Kidney (tissue), 14 donors: ENCODE measurements around the gene CD84. TPM values are rescaled to one million over a fixed set of nuclear protein-coding genes. Genes with fewer than 3 reads are reported as not detected.

Experiments used
- DNase-seq, 5 donors: peaks; one replicate each; pipeline ENCODE4 v3.0.0-alpha.2; 2013 to 2020
- FAIRE-seq: peaks from 2 replicates; lab custom pipeline; 2012; peaks lifted over from hg19 to GRCh38; lab: Jason Lieb, UNC
- H3K27ac ChIP-seq, 2 donors: one replicate each; pipeline ENCODE4 v1.7.0; 2013; ENCODE audit warnings: low read depth in 2 of 2, low read length in 2 of 2, inconsistent platforms in 1 of 2
- H3K27me3 ChIP-seq: one replicate; pipeline ENCODE4 v1.7.1; 2013; ENCODE audit warnings: low read length, inconsistent platforms; ENCODE audit not compliant: control insufficient read depth, insufficient read depth
- H3K36me3 ChIP-seq, 3 donors: one replicate each; pipeline versions ENCODE4 v1.7.0 to v1.7.1; 2013; ENCODE audit warnings: low read length in 3 of 3, control low read depth in 1 of 3, inconsistent platforms in 1 of 3; ENCODE audit not compliant: insufficient read depth in 3 of 3, control insufficient read depth in 2 of 3
- H3K4me1 ChIP-seq, 3 donors: one replicate each; pipeline versions ENCODE4 v1.7.0 to v1.7.1; 2013; ENCODE audit warnings: low read length in 3 of 3, inconsistent platforms in 1 of 3, low read depth in 1 of 3; ENCODE audit not compliant: control insufficient read depth in 2 of 3, insufficient read depth in 2 of 3
- H3K4me3 ChIP-seq, 3 donors: one replicate each; pipeline versions ENCODE4 v1.7.0 to v1.8.1; 2013; ENCODE audit warnings: low read length in 3 of 3, control low read depth in 1 of 3, inconsistent platforms in 1 of 3
- H3K9ac ChIP-seq, 3 donors: one replicate each; pipeline versions ENCODE4 v1.7.0 to v1.7.1; 2013; ENCODE audit warnings: low read length in 3 of 3, control low read depth in 1 of 3, inconsistent platforms in 1 of 3
- H3K9me3 ChIP-seq, 3 donors: one replicate each; pipeline versions ENCODE4 v1.7.0 to v1.7.1; 2013; ENCODE audit warnings: low read length in 3 of 3, control low read depth in 1 of 3, inconsistent platforms in 1 of 3; ENCODE audit not compliant: control insufficient read depth in 2 of 3, insufficient read depth in 1 of 3
- intact Hi-C: fragments of 100-400 bp; cut with DNase I; formaldehyde crosslinking; loops from one replicate; pipeline ENCODE4 v1.11.1; 2022
- polyA plus RNA-seq: library from polyadenylated mRNA; stranded (reverse); fragments of 350-450 nt; fragmentation: Illumina TruSeq; extraction: RNeasy Lipid Tissue Mini Kit (QIAGEN cat#74804); gene quantifications from one replicate; pipeline ENCODE4 v1.2.3, GENCODE V29; 2014; ENCODE audit warnings: low read depth, low replicate concordance; ENCODE audit not compliant: insufficient read depth
- total RNA-seq: library from RNA; stranded (reverse); fragmentation: NEBNext Ultra II Directional; extraction: Animal tissue kit (Norgen Biotek cat#: 25700); gene quantifications from one replicate; pipeline ENCODE4 v1.2.1, GENCODE V29; 2021
- TF ChIP-seq, protein P1 (sequence below): IDR thresholded peaks from 3 replicates; pipeline ENCODE4 v1.5.1; 2012; ENCODE audit warnings: mild to moderate bottlenecking, moderate library complexity, borderline replicate concordance; ENCODE audit not compliant: insufficient read depth; ENCODE audit errors: extremely low read depth
- donor health status: control.
- donor health status: control.
- donor health status: control.
- donor health status: control.
- donor health status: control.
- donor health status: DM: yes; HTN: yes; CAD: no.
- donor health status: Normal renal cell carcinoma (clear cell type).

Gene CD84
- total and polyA plus RNA-seq, 2 donors from 2014 or later = 0.30 to 17.5 TPM

- Histone ChIP-seq H3K4me3 (no peak overlapping the region), H3K9ac (no peak overlapping the region), H3K4me1 (no peaks in the 10 kb centered on the region)
Measured at GRCh38 chr1:160496334-160496733, 83.0 kb downstream of the CD84 start.

GRCh38 chr1:160494620-160495019, 84.7 kb downstream of the CD84 start:
- FAIRE-seq (no peak), DNase-seq (no peak)
- Histone ChIP-seq H3K9ac (no peak overlapping the region), H3K4me3 (no peak overlapping the region), H3K27me3 (no peaks in the 10 kb centered on the region), H3K4me1 (no peaks in the 10 kb centered on the region), H3K36me3 (no peaks in the 10 kb centered on the region), H3K27ac (no peak overlapping the region), H3K9me3 (no peaks in the 10 kb centered on the region)
- TF ChIP-seq, protein P1, sequence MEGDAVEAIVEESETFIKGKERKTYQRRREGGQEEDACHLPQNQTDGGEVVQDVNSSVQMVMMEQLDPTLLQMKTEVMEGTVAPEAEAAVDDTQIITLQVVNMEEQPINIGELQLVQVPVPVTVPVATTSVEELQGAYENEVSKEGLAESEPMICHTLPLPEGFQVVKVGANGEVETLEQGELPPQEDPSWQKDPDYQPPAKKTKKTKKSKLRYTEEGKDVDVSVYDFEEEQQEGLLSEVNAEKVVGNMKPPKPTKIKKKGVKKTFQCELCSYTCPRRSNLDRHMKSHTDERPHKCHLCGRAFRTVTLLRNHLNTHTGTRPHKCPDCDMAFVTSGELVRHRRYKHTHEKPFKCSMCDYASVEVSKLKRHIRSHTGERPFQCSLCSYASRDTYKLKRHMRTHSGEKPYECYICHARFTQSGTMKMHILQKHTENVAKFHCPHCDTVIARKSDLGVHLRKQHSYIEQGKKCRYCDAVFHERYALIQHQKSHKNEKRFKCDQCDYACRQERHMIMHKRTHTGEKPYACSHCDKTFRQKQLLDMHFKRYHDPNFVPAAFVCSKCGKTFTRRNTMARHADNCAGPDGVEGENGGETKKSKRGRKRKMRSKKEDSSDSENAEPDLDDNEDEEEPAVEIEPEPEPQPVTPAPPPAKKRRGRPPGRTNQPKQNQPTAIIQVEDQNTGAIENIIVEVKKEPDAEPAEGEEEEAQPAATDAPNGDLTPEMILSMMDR = no peak
- intact Hi-C loops = no loop called here

More at GRCh38 chr1:160496334-160496733, 83.0 kb downstream of the CD84 start:
- intact Hi-C loops = no loop called here
- Histone ChIP-seq H3K27me3 (no peaks in the 10 kb centered on the region), H3K27ac (no peak overlapping the region), H3K9me3 (no peaks in the 10 kb centered on the region), H3K36me3 (no peaks in the 10 kb centered on the region)
- DNase-seq (no peak), FAIRE-seq (no peak)
- TF ChIP-seq, protein P1 = no peak

GRCh38 chr1:160492617-160493016, 86.7 kb downstream of the CD84 start:
- no peak for DNase-seq
- TF ChIP-seq, protein P1 = no peak
- Histone ChIP-seq H3K9ac (no peak overlapping the region), H3K27me3 (no peaks in the 10 kb centered on the region), H3K4me3 (no peak overlapping the region), H3K36me3 (no peaks in the 10 kb centered on the region), H3K4me1 (no peaks in the 10 kb centered on the region), H3K27ac (no peak overlapping the region), H3K9me3 (no peaks in the 10 kb centered on the region)
- intact Hi-C loops = no loop called here
- FAIRE-seq = no peak

GRCh38 chr1:160491981-160492380, 87.3 kb downstream of the CD84 start:
- TF ChIP-seq, protein P1 = no peak
- Histone ChIP-seq H3K36me3 (no peaks in the 10 kb centered on the region), H3K27ac (no peak overlapping the region), H3K27me3 (no peaks in the 10 kb centered on the region), H3K9ac (no peak overlapping the region), H3K9me3 (no peaks in the 10 kb centered on the region), H3K4me3 (no peak overlapping the region), H3K4me1 (no peaks in the 10 kb centered on the region)
- no peak for FAIRE-seq
- intact Hi-C loops = no loop called here
- no peak for DNase-seq
